H1 (cell line): ENCODE results near the gene AGPAT4. TPM values are rescaled to one million over a fixed set of nuclear protein-coding genes. Genes with fewer than 3 reads are reported as not detected.
"Not testable (repeated sequence)": the region's sequence is repeated elsewhere in the genome, so short reads cannot be mapped to it uniquely, and the experiment has no call there.

Experiments
- CTCF ChIA-PET: fragments of 300-600 bp; sonication (Branson Sonifier 250); formaldehyde crosslinking; loops from one replicate; lab custom pipeline; 2021; ENCODE audit not compliant: partially characterized antibody; lab: Charles Lee
- POLR2A ChIA-PET: fragments of 300-600 bp; sonication (Branson Sonifier 250); formaldehyde crosslinking; loops from one replicate; lab custom pipeline; 2021; ENCODE audit warnings: inconsistent platforms; ENCODE audit not compliant: partially characterized antibody; lab: Charles Lee
- DNase-seq, 2 experiments: peaks; one replicate each; pipeline versions ENCODE4 v3.0.0 to v3.0.0-alpha.2; 2010 to 2022; ENCODE audit warnings: low spot score in 2 of 2, low read depth in 1 of 2, mixed read lengths in 1 of 2
- FAIRE-seq: peaks from 2 replicates; lab custom pipeline; 2011; peaks lifted over from hg19 to GRCh38; lab: Jason Lieb, UNC
- H2AFZ ChIP-seq: 2 replicates; pipeline ENCODE4 v1.8.1; 2012; ENCODE audit warnings: low read length, inconsistent platforms
- H2AK5ac ChIP-seq: 2 replicates; pipeline ENCODE4 v1.6.1; 2013; ENCODE audit warnings: low read depth, low read length
- H2BK120ac ChIP-seq: replicated peaks from 2 replicates; pipeline ENCODE3; 2013; ENCODE audit warnings: low read depth, low read length, inconsistent platforms
- H2BK12ac ChIP-seq: 2 replicates; pipeline ENCODE4 v1.6.1; 2013; ENCODE audit warnings: low read depth, low read length
- H2BK15ac ChIP-seq: 2 replicates; pipeline ENCODE4 v1.6.1; 2013; ENCODE audit warnings: low read length
- H2BK20ac ChIP-seq: 2 replicates; pipeline ENCODE4 v1.6.1; 2013; ENCODE audit warnings: low read length
- H2BK5ac ChIP-seq: 2 replicates; pipeline ENCODE4 v1.6.1; 2013; ENCODE audit warnings: low read depth, low read length
- H3K14ac ChIP-seq: 2 replicates; pipeline ENCODE4 v1.6.1; 2013; ENCODE audit warnings: inconsistent platforms; ENCODE audit not compliant: insufficient read length
- H3K18ac ChIP-seq: 2 replicates; pipeline ENCODE4 v1.6.1; 2013; ENCODE audit warnings: low read length; ENCODE audit errors: extremely low read depth
- H3K23ac ChIP-seq: 2 replicates; pipeline ENCODE4 v1.6.1; 2013; ENCODE audit warnings: inconsistent platforms; ENCODE audit not compliant: insufficient read length
- H3K23me2 ChIP-seq: 2 replicates; pipeline ENCODE4 v1.6.1; 2013; ENCODE audit warnings: low read depth, low read length
- H3K27ac ChIP-seq: 2 replicates; pipeline ENCODE4 v1.6.1; 2011; ENCODE audit warnings: low read depth, low read length, inconsistent platforms
- H3K27me3 ChIP-seq, 4 experiments: replicated peaks in 1 of 4; 1 replicate in 1 of 4; 2 replicates in 3 of 4; pipeline versions ENCODE4 v1.6.1 to v1.8.1; 2011 to 2013; ENCODE audit warnings: low read length in 3 of 4, mild to moderate bottlenecking in 3 of 4, inconsistent platforms in 2 of 4, mixed read lengths in 2 of 4, moderate library complexity in 1 of 4; ENCODE audit not compliant: control insufficient read depth in 3 of 4, insufficient read depth in 3 of 4; ENCODE audit errors: extremely low read depth in 1 of 4
- H3K36me3 ChIP-seq, 4 experiments: 2 replicates each; pipeline versions ENCODE4 v1.6.1 to v1.8.1; 2011 to 2013; ENCODE audit warnings: mild to moderate bottlenecking in 4 of 4, low read length in 3 of 4, moderate library complexity in 2 of 4, control low read depth in 1 of 4, inconsistent platforms in 1 of 4; ENCODE audit not compliant: insufficient read depth in 4 of 4, control insufficient read depth in 2 of 4
- H3K4ac ChIP-seq: replicated peaks from 2 replicates; pipeline ENCODE3; 2013; ENCODE audit warnings: low read length, low read depth, mixed read lengths, inconsistent platforms; ENCODE audit not compliant: insufficient read length
- H3K4me1 ChIP-seq, 4 experiments: replicated peaks in 1 of 4; 1 replicate in 1 of 4; 2 replicates in 3 of 4; pipeline versions ENCODE4 v1.6.1 to v1.8.1; 2011 to 2013; ENCODE audit warnings: low read length in 3 of 4, inconsistent platforms in 2 of 4, mixed read lengths in 1 of 4; ENCODE audit not compliant: insufficient read depth in 4 of 4, control insufficient read depth in 3 of 4
- H3K4me2 ChIP-seq, 2 experiments: 2 replicates each; pipeline versions ENCODE4 v1.6.1 to v1.8.1; 2011 to 2013; ENCODE audit warnings: low read depth in 2 of 2, low read length in 2 of 2, control low read depth in 1 of 2, inconsistent platforms in 1 of 2, mild to moderate bottlenecking in 1 of 2; ENCODE audit not compliant: insufficient read depth in 1 of 2
- H3K4me3 ChIP-seq, 4 experiments: fragments of 200-600, 300-600 bp in 1 of 4; sonication (generic), shearing (Covaris generic), sonication (Bioruptor Twin) in 1 of 4; 2 replicates each; pipeline versions ENCODE4 v1.5.1 to v1.8.1; 2011 to 2016; ENCODE audit warnings: low read length in 4 of 4, low read depth in 3 of 4, control low read depth in 2 of 4, inconsistent platforms in 2 of 4, mild to moderate bottlenecking in 2 of 4, mixed read lengths in 1 of 4, moderate library complexity in 1 of 4; ENCODE audit not compliant: insufficient read depth in 2 of 4; ENCODE audit errors: extremely low read depth in 1 of 4
- H3K56ac ChIP-seq: replicated peaks from 2 replicates; pipeline ENCODE3; 2013; ENCODE audit warnings: low read depth, mild to moderate bottlenecking, mixed read lengths, low read length, inconsistent platforms; ENCODE audit not compliant: insufficient read length
- H3K79me1 ChIP-seq: 2 replicates; pipeline ENCODE4 v1.6.1; 2013; ENCODE audit warnings: low read depth, low read length, control low read depth
- H3K79me2 ChIP-seq, 2 experiments: 2 replicates each; pipeline versions ENCODE4 v1.6.1 to v1.8.1; 2012 to 2013; ENCODE audit warnings: low read length in 2 of 2, mild to moderate bottlenecking in 2 of 2, inconsistent platforms in 1 of 2; ENCODE audit not compliant: insufficient read depth in 2 of 2, control insufficient read depth in 1 of 2
- H3K9ac ChIP-seq, 4 experiments: replicated peaks in 1 of 4; 1 replicate in 1 of 4; 2 replicates in 3 of 4; pipeline versions ENCODE4 v1.6.1 to v1.8.1; 2011 to 2013; ENCODE audit warnings: low read depth in 3 of 4, low read length in 3 of 4, control low read depth in 2 of 4, mild to moderate bottlenecking in 2 of 4, moderate library complexity in 2 of 4, inconsistent platforms in 1 of 4; ENCODE audit errors: extremely low read depth in 1 of 4
- H3K9me3 ChIP-seq, 2 experiments: 2 replicates each; pipeline versions ENCODE4 v1.6.1 to v1.8.1; 2012 to 2013; ENCODE audit warnings: mild to moderate bottlenecking in 2 of 2, moderate library complexity in 2 of 2, control low read depth in 1 of 2, inconsistent platforms in 1 of 2, low read depth in 1 of 2, low read length in 1 of 2, mixed read lengths in 1 of 2; ENCODE audit not compliant: insufficient read depth in 2 of 2
- H4K20me1 ChIP-seq, 2 experiments: replicated peaks in 1 of 2; 2 replicates each; pipeline versions ENCODE3 to v1.8.1; 2011 to 2013; ENCODE audit warnings: inconsistent platforms in 2 of 2, low read length in 2 of 2, mild to moderate bottlenecking in 1 of 2; ENCODE audit not compliant: insufficient read depth in 2 of 2, control insufficient read depth in 1 of 2
- H4K5ac ChIP-seq: 2 replicates; pipeline ENCODE4 v1.6.1; 2013; ENCODE audit warnings: low read length, low read depth, mixed read lengths, inconsistent platforms; ENCODE audit not compliant: insufficient read length
- H4K8ac ChIP-seq: 2 replicates; pipeline ENCODE4 v1.8.0; 2013; ENCODE audit warnings: mild to moderate bottlenecking, moderate library complexity, low read length, inconsistent platforms; ENCODE audit not compliant: insufficient read depth; ENCODE audit errors: extremely low read depth
- H4K91ac ChIP-seq: replicated peaks from 2 replicates; pipeline ENCODE3; 2013; ENCODE audit warnings: low read length, mixed read lengths, inconsistent platforms; ENCODE audit not compliant: insufficient read length
- polyA plus RNA-seq, 7 experiments: library from polyadenylated mRNA; depleted of rRNA in 3 of 7; stranded (reverse) in 5 of 7; unstranded in 2 of 7; fragments of >200 nt in 5 of 7; fragments of 200-250 nt in 2 of 7; gene quantifications; 1 replicate in 5 of 7; 2 replicates in 1 of 7; 4 replicates in 1 of 7; pipeline versions ENCODE4 v1.2.1 to v1.2.3, GENCODE V29; 2011 to 2013; ENCODE audit warnings: missing spikeins in 2 of 7, mixed read lengths in 2 of 7
- total RNA-seq: library from RNA; stranded (reverse); fragmentation: NEBNext Ultra II Directional; extraction: Animal tissue kit (Norgen Biotek cat#: 25700); gene quantifications from 2 replicates; pipeline ENCODE4 v1.2.1, GENCODE V29; 2021

Gene AGPAT4
- total and polyA plus RNA-seq, 2 of the 8 experiments (the other 6 are each of a cell fraction or from before 2014, with no cell fraction given), result 13.5 to 23.8 TPM

- H3K9me3 ChIP-seq, result peaks cover 23 to 28% of the 10 kb centered on the region in 2 experiments
These were observed 150.5 kb downstream of the AGPAT4 start for GRCh38 chr6:161123319-161123718.

More at GRCh38 chr6:161123319-161123718, 150.5 kb downstream of the AGPAT4 start:
- H3K27ac ChIP-seq, H4K20me1 ChIP-seq, H3K4me3 ChIP-seq, H2BK120ac ChIP-seq, H2BK5ac ChIP-seq, H3K9ac ChIP-seq, H4K8ac ChIP-seq, H3K4me2 ChIP-seq, H2BK15ac ChIP-seq, H4K5ac ChIP-seq, DNase-seq, H4K91ac ChIP-seq, H3K4ac ChIP-seq, H3K27me3 ChIP-seq, H3K14ac ChIP-seq, H2BK12ac ChIP-seq, H3K23ac ChIP-seq, H3K18ac ChIP-seq, H2AK5ac ChIP-seq, H3K79me1 ChIP-seq, FAIRE-seq, H3K23me2 ChIP-seq, H2AFZ ChIP-seq, H2BK20ac ChIP-seq, H3K79me2 ChIP-seq, H3K56ac ChIP-seq, H3K4me1 ChIP-seq, POLR2A ChIA-PET: not testable (repeated sequence)
- CTCF ChIA-PET, result interaction anchor here (0.7 to 1.2 kb wide), 3 partner anchors 30 to 373 kb away, joined by 3 to 4 read pairs (median 3); no protein-coding TSS in a partner anchor
- peaks cover 0 to 35% (median 9%) of the 10 kb centered on the region in 4 experiments; a peak in 3 of 8 replicates for H3K36me3 ChIP-seq
